Large intestine (tissue), 3 donors: Measurements from ENCODE around the gene SHC3. TPM values are rescaled to one million over a fixed set of nuclear protein-coding genes. Genes with fewer than 3 reads are reported as not detected.

Experiments
- DNase-seq, 2 donors: peaks; one replicate each; pipeline versions ENCODE4 v3.0.0 to v3.0.0-alpha.2; 2013
- H3K27ac ChIP-seq: one replicate; pipeline ENCODE4 v1.5.1; 2013; ENCODE audit warnings: low read length
- H3K27me3 ChIP-seq: 2 replicates; pipeline ENCODE4 v1.6.1; 2013; ENCODE audit warnings: low read length; ENCODE audit not compliant: control insufficient read depth, insufficient read depth
- H3K36me3 ChIP-seq: 2 replicates; pipeline ENCODE4 v1.6.1; 2013; ENCODE audit warnings: low read length; ENCODE audit not compliant: control insufficient read depth, insufficient read depth
- H3K4me1 ChIP-seq: one replicate; pipeline ENCODE4 v1.6.1; 2013; ENCODE audit warnings: low read length; ENCODE audit not compliant: control insufficient read depth, insufficient read depth
- H3K4me3 ChIP-seq: one replicate; pipeline ENCODE4 v1.5.1; 2013; ENCODE audit warnings: low read length
- H3K9me3 ChIP-seq: one replicate; pipeline ENCODE4 v1.6.1; 2013; ENCODE audit warnings: mild to moderate bottlenecking, low read depth, low read length, moderate library complexity; ENCODE audit not compliant: control insufficient read depth
- WGBS: methylation state at CpG from one replicate; pipeline ENCODE4 v1.1.5; 2013; ENCODE audit warnings: low lambda C conversion rate; ENCODE audit not compliant: insufficient coverage; 5-methylcytosine and 5-hydroxymethylcytosine counted together
- polyA plus RNA-seq: library from polyadenylated mRNA; unstranded; fragments of 120-200 nt; gene quantifications from one replicate; pipeline ENCODE4 v1.2.1, GENCODE V29; 2013

Gene SHC3
- polyA plus RNA-seq, 1 donor: 0.69 TPM

- no peaks in the 10 kb centered on the region for H3K36me3 ChIP-seq
- WGBS: no CpG with 5 or more reads among the region's 3 CpGs
- no peak overlapping the region for H3K27ac ChIP-seq
- no peaks in the 10 kb centered on the region for H3K4me1 ChIP-seq
- H3K27me3 ChIP-seq: no peaks in the 10 kb centered on the region
- H3K4me3 ChIP-seq: no peak overlapping the region
- H3K9me3 ChIP-seq: no peaks in the 10 kb centered on the region
- no peak for DNase-seq
These were observed 66.4 kb downstream of the SHC3 start for GRCh38 chr9:89112243-89112642.

- no peaks in the 10 kb centered on the region for H3K4me1 ChIP-seq
- no peak overlapping the region for H3K27ac ChIP-seq
- H3K36me3 ChIP-seq: no peaks in the 10 kb centered on the region
These were observed 69.0 kb downstream of the SHC3 start for GRCh38 chr9:89109666-89110065.

GRCh38 chr9:89107406-89107805, 71.2 kb downstream of the SHC3 start:
- no peaks in the 10 kb centered on the region for H3K9me3 ChIP-seq
- WGBS: no CpG with 5 or more reads among the region's 3 CpGs
- H3K4me1 ChIP-seq: no peaks in the 10 kb centered on the region
- DNase-seq: no peak
- no peaks in the 10 kb centered on the region for H3K27me3 ChIP-seq
- H3K27ac ChIP-seq: no peak overlapping the region
- no peak overlapping the region for H3K4me3 ChIP-seq
- no peaks in the 10 kb centered on the region for H3K36me3 ChIP-seq

More at GRCh38 chr9:89109666-89110065, 69.0 kb downstream of the SHC3 start:
- H3K27me3 ChIP-seq: no peaks in the 10 kb centered on the region
- H3K4me3 ChIP-seq: no peak overlapping the region
- no peaks in the 10 kb centered on the region for H3K9me3 ChIP-seq
- no peak for DNase-seq

GRCh38 chr9:89106224-89106851, 72.3 kb downstream of the SHC3 start:
- Histone ChIP-seq H3K9me3 (no peaks in the 10 kb centered on the region), H3K27ac (no peak overlapping the region), H3K36me3 (no peaks in the 10 kb centered on the region), H3K4me1 (no peaks in the 10 kb centered on the region), H3K27me3 (no peaks in the 10 kb centered on the region), H3K4me3 (no peak overlapping the region)
- no CpG with 5 or more reads among the region's 10 CpGs for WGBS
- no peak for DNase-seq

GRCh38 chr9:89104821-89105220, 73.8 kb downstream of the SHC3 start:
- DNase-seq: no peak
- Histone ChIP-seq H3K4me3 (no peak overlapping the region), H3K27ac (no peak overlapping the region), H3K9me3 (no peaks in the 10 kb centered on the region), H3K4me1 (no peaks in the 10 kb centered on the region), H3K36me3 (no peaks in the 10 kb centered on the region), H3K27me3 (no peaks in the 10 kb centered on the region)
- no CpG with 5 or more reads among the region's 4 CpGs for WGBS

- Histone ChIP-seq H3K36me3 (no peaks in the 10 kb centered on the region), H3K27me3 (no peaks in the 10 kb centered on the region), H3K9me3 (no peaks in the 10 kb centered on the region), H3K4me1 (no peaks in the 10 kb centered on the region), H3K4me3 (no peak overlapping the region), H3K27ac (no peak overlapping the region)
- WGBS: no CpG with 5 or more reads among the region's 2 CpGs
- DNase-seq: no peak
These were observed 81.4 kb downstream of the SHC3 start for GRCh38 chr9:89097219-89097618.

GRCh38 chr9:89096807-89097206, 81.8 kb downstream of the SHC3 start:
- Histone ChIP-seq H3K36me3 (no peaks in the 10 kb centered on the region), H3K27me3 (no peaks in the 10 kb centered on the region), H3K4me3 (no peak overlapping the region), H3K9me3 (no peaks in the 10 kb centered on the region), H3K4me1 (no peaks in the 10 kb centered on the region), H3K27ac (no peak overlapping the region)
- no peak for DNase-seq
- whole genome bisulfite sequencing: no CpG with 5 or more reads among the region's 7 CpGs

GRCh38 chr9:89095761-89096528, 82.7 kb downstream of the SHC3 start:
- H3K36me3 ChIP-seq: no peaks in the 10 kb centered on the region
- no peaks in the 10 kb centered on the region for H3K4me1 ChIP-seq
- 71% methylated on average over 1 of the region's 11 CpGs for WGBS
- H3K4me3 ChIP-seq: no peak overlapping the region
- DNase-seq: no peak
- H3K9me3 ChIP-seq: no peaks in the 10 kb centered on the region
- H3K27me3 ChIP-seq: no peaks in the 10 kb centered on the region
- no peak overlapping the region for H3K27ac ChIP-seq

GRCh38 chr9:89093201-89093975, 85.2 kb downstream of the SHC3 start:
- H3K27me3 ChIP-seq: no peaks in the 10 kb centered on the region
- H3K36me3 ChIP-seq: no peaks in the 10 kb centered on the region
- WGBS: no CpG with 5 or more reads among the region's 3 CpGs
- no peaks in the 10 kb centered on the region for H3K4me1 ChIP-seq
- H3K27ac ChIP-seq: no peak overlapping the region
- H3K9me3 ChIP-seq: no peaks in the 10 kb centered on the region
- no peak overlapping the region for H3K4me3 ChIP-seq
- DNase-seq: no peak

- Histone ChIP-seq H3K36me3 (no peaks in the 10 kb centered on the region), H3K9me3 (no peaks in the 10 kb centered on the region), H3K27me3 (no peaks in the 10 kb centered on the region), H3K27ac (no peak overlapping the region), H3K4me3 (no peak overlapping the region), H3K4me1 (no peaks in the 10 kb centered on the region)
- no peak for DNase-seq
- no CpG with 5 or more reads among the region's 3 CpGs for WGBS
These were observed 89.4 kb downstream of the SHC3 start for GRCh38 chr9:89089176-89089575.
